GM18526 (cell line): ENCODE results near the gene PKP3.

Experiments used
- POLR2A ChIP-seq: IDR thresholded peaks from 3 replicates; pipeline ENCODE4 v1.6.1; 2011; ENCODE audit not compliant: insufficient read length; ENCODE audit errors: extremely low read depth

PKP3 gene

DNA sequence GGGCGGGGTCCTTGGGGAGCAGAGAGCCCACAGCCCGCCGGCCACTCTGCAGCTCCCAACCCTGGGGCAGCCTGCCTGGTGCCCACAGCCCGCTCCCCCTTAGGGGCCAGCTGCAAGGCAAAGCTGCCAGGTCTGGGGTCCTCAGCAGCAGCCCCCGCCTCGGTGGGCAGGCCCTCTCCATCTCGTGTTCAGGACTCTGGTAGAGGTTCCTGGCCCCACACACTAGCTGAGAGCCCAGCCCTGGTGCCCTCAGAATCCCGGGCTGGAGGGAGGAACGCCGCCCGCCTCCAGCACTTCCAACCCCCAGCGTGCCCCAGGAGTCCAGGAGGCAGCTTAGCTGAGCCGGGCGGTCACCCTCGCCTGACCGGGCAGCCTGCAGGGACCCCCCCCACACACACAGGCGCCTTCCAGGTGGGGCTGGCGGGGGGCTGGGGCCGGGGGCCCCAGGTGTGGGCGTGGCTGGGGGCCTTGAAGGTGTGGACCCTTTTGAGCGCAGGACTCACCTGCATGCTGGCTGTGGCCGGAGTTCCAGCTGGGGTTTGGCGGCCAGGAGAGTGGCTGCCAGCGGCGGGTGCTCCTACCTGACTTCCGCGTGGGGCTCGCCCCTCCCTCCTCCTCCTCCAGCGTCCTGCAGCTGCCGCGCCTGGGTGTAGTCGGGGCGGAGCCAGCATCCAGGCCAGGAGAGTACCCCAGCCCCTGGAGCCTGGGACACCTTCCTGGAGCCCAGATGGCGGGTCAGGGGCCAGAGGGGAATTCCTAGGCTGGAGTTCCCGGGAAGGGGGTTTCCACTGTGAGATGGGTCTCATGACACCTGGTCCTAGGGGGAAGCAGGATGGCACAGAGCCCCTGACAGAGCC, 47.6 kb downstream of the PKP3 start, which contains the start of gene ANO9:
Gene ANO9 (minus strand): TSS at position 594 of the 857 bp plus-strand sequence. CDS start 85 bp downstream, at position 509.
- TF ChIP-seq POLR2A: peak; percentile 56

DNA sequence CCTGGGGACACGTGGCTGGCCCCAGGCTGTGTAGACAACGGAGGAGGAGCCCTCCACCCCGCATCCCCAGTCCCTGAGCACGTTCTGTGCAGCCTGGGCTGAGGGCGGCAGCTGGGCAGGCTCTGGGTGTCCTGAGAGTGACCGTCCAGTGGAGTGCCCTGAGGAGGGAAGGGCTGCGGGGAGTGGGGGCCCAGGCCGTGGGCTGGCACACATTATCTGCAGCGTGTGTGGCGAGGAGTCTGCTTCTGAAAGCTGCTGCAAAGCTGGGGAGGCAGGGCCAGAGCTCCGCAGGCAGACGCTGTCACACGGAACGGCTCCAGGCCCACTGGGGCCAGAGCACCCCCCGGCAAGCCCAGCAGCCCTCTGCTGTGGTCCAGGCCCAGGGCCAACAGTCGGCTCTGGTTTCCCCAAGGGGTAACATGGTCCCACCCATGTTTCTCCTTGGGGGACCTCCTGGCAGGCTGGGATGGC, 48.6 kb downstream of the PKP3 start:
- TF ChIP-seq POLR2A: no peak

- no peak for TF ChIP-seq POLR2A
These were observed 49.7 kb downstream of the PKP3 start for GRCh38 chr11:443542-444199.

DNA sequence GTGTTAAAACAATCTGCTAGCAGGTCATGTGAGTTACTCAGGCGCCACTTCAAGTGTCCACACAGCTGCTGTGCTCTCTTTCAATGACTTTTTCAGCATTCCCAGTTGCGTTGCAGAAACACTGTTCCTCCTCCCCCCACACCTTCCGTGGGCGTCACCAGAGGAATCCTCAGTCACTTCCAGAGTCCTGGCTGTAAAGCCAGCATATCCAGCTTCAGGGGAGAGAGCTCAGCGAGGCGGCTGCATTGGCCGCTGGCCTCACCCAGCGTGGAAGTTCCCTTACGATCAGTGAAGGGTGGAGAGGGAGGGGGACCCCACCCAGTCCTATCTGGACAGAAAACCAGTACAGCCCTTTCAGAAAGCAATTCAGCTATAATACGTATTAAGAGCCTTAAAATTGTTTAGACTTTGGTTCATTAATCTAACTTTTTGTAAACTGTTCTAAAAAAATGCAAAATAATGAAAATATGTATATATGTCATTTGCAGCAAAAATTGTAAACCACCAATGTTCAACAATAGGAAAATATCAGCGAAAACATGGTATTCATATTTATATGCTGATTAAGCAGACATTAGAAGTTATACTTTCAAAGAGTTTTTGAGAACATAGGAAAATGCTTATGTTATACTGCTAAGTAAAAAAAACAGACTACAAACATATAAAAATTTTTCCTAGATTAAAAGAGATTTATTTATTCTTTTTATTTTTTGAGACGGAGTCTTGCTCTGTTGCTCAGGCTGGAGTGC, 50.6 kb downstream of the PKP3 start:
- TF ChIP-seq POLR2A: no peak

DNA sequence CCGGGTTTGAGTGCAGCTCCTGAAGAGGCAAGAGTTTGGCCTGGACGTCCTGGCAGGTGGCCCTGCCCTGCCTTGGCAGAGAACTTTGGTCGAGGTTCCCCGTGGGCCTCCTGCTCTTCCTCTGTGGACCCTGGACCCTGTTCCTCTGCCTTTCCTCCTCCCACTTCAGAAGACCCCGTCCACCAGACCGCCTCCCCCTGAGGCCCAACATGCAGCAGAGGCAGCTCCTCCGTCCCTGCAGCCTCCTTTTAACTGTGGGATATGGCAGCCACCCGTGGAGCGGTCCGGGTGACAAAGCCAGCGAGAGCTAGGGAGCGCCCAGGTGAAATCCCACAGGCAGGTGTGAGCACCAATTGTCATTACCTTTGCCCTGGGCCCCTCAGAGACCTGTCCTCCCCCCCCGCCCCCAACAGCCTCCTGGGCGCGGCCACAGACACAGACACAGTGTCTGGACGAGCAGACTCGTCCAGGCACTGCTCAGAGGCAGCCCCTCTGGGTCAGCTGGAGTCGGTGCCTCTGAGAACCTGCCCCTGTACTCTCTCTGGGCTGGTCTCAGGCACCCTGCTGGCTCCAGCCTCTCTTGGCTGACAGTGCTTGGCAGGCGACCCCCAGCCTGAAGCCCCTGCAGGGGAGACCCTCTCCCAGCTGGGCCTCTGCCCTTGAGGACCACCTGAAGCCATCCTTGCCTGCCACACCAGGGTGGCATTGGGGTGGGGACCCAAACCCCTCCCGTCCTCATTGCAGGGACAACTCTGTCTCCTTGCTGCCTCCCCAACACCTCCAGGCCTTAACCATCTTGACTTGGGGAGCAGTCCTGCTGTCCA, 52.0 kb downstream of the PKP3 start:
- TF ChIP-seq POLR2A: no peak

- TF ChIP-seq POLR2A: no peak
These were observed 52.9 kb downstream of the PKP3 start for GRCh38 chr11:446891-447290.

- TF ChIP-seq POLR2A: peak; percentile 85
These were observed 54.1 kb downstream of the PKP3 start for GRCh38 chr11:447923-448731.

DNA sequence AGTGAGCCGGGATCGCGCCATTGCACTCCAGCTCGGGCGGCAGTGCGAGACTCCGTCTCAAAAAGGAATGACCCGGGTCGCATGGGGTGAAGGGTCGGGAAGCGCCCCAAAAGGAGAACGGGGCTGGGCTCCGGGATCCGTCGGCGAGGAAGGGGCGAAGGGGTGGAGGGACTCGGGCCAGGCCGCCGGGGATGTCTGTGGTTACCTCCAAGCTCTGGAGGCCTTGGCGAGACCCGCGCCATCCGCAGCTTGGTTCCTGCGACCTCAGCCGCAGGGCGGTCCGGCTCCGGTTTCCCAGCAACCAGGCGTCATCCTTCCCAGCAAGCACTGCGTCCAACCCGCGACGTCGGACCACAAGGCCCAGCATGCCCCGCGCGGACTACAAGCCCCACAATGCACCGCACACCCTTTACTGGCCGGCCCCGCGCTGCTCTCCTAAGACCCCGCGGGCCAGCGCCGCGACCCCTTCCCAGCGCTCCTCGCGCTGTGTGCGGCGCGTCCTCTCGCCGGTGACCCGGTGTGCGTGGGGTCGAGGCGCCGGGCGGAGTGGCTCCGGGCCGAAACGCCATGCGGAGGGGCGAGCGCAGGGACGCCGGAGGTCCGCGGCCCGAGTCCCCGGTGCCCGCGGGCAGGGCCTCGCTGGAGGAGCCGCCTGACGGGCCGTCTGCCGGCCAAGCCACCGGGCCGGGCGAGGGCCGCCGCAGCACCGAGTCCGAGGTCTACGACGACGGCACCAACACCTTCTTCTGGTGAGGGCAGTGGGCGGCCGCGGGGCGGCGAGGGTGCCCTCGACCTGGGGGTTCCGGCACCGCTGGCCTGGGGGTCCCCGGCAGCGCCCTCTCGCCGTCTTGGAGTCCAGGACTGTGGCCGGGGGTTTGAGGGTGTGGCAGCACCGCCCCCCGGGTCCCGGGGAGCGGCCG, 56.1 kb downstream of the PKP3 start, which contains the start of gene PTDSS2:
Gene PTDSS2 (plus strand): TSS at position 391 of the 920 bp plus-strand sequence. CDS start 177 bp downstream, at position 568.
- TF ChIP-seq POLR2A: peak; percentile 60

GRCh38 chr11:450809-451451, 56.9 kb downstream of the PKP3 start:
- TF ChIP-seq POLR2A: no peak

- TF ChIP-seq POLR2A: no peak
These were observed 57.7 kb downstream of the PKP3 start for GRCh38 chr11:451738-452137.

GRCh38 chr11:452203-452744, 58.3 kb downstream of the PKP3 start:
- no peak for TF ChIP-seq POLR2A
